Measurements from ENCODE around the gene CNTFR. TPM values are rescaled to one million over a fixed set of nuclear protein-coding genes. Genes with fewer than 3 reads are reported as not detected.

The CNTFR gene
- total and polyA plus RNA-seq, 2 donors (not counting 1 experiment from before 2014, with no cell fraction given) = not detected

GRCh38 chr9:34585946-34586669, 3.4 kb downstream of the CNTFR start:
- H3K9me3 Mint-ChIP-seq (ENCODE audit: insufficient read depth) = no peaks in the 10 kb centered on the region

More at GRCh38 chr9:34585946-34586669, 3.4 kb downstream of the CNTFR start:
- Histone ChIP-seq H3K27ac (ENCODE audit: low read length in 2 of 2) (no peak overlapping the region), H3K36me3 (replicated peaks in 1 of 2; ENCODE audit: control extremely low read depth in 1 of 2, control insufficient read depth in 1 of 2, extremely low read depth in 1 of 2, insufficient read depth in 2 of 2, low read length in 1 of 2) (no peaks in the 10 kb centered on the region), H3K27me3 (replicated peaks in 1 of 4; ENCODE audit: control extremely low read depth in 1 of 4, control insufficient read depth in 3 of 4, insufficient read depth in 4 of 4, low read length in 3 of 4) (peaks cover 0 to 87% (median 47%) of the 10 kb centered on the region in 4 experiments), H3K4me3 (ENCODE audit: control extremely low read depth in 1 of 5, extremely low read depth in 1 of 5, insufficient read depth in 1 of 5, low read depth in 2 of 5, low read length in 4 of 5) (no peak overlapping the region), H3K4me2 (replicated peaks; ENCODE audit: low read depth, low read length, poor library complexity, severe bottlenecking) (no peak overlapping the region), H4K20me1 (ENCODE audit: control insufficient read depth, insufficient read depth, low read length, poor library complexity, severe bottlenecking) (no peaks in the 10 kb centered on the region), H3K4me1 (ENCODE audit: control insufficient read depth in 2 of 2, insufficient read depth in 2 of 2, low read length in 2 of 2) (peaks cover 26 to 27% of the 10 kb centered on the region in 2 donors), H2AFZ (ENCODE audit: insufficient read depth, low read depth, low read length, poor library complexity, severe bottlenecking) (no peak overlapping the region), H3K9ac (ENCODE audit: low read length) (no peak overlapping the region), H3K9me3 (ENCODE audit: control extremely low read depth in 1 of 3, control insufficient read depth in 2 of 3, insufficient read depth in 1 of 3, low read length in 2 of 3) (peaks cover 0 to 23% (median 0%) of the 10 kb centered on the region in 3 donors), H3K79me2 (ENCODE audit: control insufficient read depth, insufficient read depth, low read length) (no peaks in the 10 kb centered on the region)
- TF ChIP-seq CTCF (IDR thresholded peaks at IDR 0.05) (no peak), EZH2 (IDR thresholded peaks at IDR 0.05; ENCODE audit: borderline replicate concordance, insufficient read depth, low read depth, low read length, poor library complexity, severe bottlenecking) (no peak)
- no peak for DNase-seq
- Mint-ChIP-seq H3K27ac (no peak overlapping the region), H3K4me3 (no peak overlapping the region), H3K27me3 (peaks cover 82% of the 10 kb centered on the region), H3K4me1 (peaks cover 26% of the 10 kb centered on the region)
- intact Hi-C loops (cut with micrococcal nuclease) = no loop called here
- no peak for ATAC-seq (ENCODE audit: low read depth)
- ChIA-PET POLR2A (no interaction called here), CTCF (no interaction called here)
- 21% methylated on average over 7 of the region's 11 CpGs for WGBS (ENCODE audit: insufficient coverage)

Measured in B cell (primary cell).